GM18870 (cell line): ENCODE data around the gene CD37.

Experiments
- ATAC-seq: cut with Tn5 transposase; IDR thresholded peaks from one replicate; pipeline ENCODE4 v1.9.1; 2021; ENCODE audit warnings: moderate library complexity; ENCODE audit not compliant: unreplicated experiment

CD37 gene

GRCh38 chr19:49344505-49345423 lies 9.6 kb downstream of the CD37 start:
- no peak for ATAC-seq

GRCh38 chr19:49347191-49347590 lies 12.0 kb downstream of the CD37 start:
- ATAC-seq: no peak

DNA sequence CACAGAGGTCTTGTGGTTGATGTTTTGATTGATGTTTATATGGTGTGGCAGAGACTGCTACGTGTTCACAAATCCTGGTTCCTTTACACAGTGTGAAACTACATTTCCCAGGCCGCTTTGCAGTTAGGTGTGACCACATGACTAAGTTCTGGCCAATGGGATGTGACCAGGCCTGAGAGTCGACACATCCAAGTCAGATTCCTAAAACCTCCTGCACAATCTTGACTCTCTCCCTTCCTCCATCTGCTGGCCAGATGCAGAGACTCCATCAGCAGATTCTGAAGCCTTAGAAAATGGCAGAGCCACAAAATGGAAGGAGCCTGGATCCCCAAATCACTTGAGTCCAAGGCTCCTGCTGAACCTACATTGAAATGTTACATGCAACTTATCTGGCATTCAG lies 12.6 kb downstream of the CD37 start:
- no peak for ATAC-seq

DNA sequence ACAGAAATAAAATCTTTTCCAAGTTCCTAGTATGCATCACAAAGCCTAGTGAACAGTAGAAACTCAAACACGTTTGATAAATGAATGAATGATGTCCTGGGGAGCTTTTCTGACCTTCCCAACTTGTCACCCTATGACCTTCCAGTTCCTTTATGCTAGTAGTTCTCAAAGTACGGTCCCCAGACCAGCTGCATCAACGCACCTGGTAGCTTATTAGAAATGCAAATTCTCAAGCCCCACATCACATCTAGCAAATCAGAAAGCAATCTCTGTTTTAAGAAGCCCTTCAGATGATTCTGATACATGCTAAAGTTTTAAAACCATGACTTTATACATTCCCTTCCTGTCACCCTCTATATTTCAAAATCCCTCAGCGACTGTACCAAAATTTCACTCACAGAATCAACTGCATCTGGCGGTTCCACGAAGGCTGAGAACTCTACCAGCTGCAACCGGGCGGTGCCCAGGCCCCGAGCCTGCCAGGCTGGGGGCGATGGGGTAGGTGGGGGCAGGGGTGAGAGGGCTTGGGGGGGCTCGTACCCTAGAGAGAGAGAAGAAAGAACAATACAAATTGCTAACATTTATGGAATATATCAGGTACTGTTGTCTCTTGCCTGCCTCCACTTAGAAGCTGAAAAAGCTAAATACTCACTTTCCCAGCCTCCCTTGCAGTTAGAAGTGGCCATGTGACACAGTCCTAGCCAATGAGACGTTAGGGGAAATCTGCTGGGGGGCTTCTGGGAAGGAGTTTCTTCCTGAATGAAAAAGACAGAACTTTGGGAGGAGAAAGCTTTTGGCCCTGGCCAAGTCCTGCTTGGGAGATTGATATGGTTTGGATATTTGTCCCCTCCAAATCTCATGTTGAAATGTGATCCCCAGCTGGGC lies 13.3 kb downstream of the CD37 start:
- no peak for ATAC-seq

DNA sequence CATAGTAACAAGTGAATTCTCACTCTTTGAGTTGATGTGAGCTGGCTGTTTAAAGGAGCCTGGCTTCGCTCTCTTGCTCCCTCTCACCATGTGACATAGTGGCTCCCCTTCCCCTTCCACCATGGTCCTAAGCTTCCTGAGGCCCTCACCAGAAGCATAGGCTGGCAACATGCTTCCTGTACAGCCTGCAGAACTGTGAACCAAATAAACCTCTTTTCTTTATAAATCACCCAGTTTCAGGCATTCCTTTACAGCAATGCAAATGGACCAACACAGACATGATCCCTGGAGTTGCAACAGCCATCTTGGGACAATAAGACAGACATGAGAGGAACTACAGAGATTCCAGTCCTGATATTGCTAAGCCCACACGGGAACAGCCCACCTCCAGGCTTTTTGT lies 14.4 kb downstream of the CD37 start:
- ATAC-seq: no peak

DNA sequence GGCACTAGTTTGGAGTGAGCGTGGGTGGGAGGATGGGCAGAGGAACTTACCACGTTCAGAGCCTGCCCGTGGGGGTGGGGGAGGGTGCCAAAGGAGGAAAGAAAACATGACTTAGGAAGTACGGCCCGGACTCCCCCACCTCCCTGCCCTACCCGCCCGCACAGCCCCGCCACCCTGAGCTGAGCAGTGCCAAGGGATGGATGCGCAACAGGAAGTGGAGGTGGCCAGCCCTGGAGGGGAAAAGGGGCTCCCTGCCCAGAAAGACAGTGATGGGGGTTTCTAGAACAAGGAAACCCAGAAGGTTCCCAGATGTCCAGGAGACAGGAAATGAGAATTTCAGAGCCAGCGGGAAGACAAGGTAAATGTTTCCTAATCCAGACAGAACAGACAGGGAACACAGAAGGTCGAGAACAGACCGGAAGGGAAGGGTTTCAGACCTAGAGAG lies 20.7 kb downstream of the CD37 start:
- no peak for ATAC-seq

DNA sequence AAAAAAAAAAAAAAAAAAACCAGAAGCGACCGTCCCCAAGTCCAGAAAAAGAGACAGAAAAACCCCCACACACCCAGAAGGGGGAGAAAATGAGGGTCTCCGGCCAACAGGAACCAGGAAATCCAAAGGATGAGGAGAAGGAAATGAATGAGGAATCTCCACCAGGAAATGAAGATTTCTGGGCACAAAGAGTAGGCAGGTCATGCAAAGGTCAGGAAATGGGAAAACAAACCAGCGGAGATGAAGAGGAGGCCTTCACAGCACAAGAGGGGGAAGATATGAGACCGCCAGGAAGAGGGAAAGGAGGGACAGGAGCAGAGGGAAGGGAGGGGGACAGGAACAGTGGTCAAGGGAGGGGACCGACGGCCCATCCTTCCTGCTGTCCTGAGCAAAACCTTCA lies 21.2 kb downstream of the CD37 start:
- no peak for ATAC-seq

DNA sequence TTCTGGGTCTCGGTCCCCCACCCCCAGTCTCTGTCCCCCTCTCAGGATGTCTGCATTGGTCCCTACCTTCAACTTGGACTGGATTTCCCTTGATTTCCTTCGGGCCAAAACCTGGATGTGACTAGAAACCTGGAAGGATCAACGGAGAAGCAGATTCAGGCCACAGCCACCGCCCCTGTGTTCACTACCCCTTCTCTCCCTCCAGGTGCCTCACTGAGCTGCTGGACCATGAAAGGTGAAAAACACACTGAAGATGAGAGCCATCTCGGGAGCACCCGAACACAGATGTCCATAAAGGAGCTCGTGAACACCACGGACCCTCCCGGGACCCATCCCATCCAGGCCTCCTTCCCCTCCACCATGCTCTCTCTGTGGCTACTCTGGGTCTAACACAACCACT lies 22.0 kb downstream of the CD37 start:
- no peak for ATAC-seq

- ATAC-seq: no peak
These were observed 24.9 kb downstream of the CD37 start for GRCh38 chr19:49359851-49360820.

DNA sequence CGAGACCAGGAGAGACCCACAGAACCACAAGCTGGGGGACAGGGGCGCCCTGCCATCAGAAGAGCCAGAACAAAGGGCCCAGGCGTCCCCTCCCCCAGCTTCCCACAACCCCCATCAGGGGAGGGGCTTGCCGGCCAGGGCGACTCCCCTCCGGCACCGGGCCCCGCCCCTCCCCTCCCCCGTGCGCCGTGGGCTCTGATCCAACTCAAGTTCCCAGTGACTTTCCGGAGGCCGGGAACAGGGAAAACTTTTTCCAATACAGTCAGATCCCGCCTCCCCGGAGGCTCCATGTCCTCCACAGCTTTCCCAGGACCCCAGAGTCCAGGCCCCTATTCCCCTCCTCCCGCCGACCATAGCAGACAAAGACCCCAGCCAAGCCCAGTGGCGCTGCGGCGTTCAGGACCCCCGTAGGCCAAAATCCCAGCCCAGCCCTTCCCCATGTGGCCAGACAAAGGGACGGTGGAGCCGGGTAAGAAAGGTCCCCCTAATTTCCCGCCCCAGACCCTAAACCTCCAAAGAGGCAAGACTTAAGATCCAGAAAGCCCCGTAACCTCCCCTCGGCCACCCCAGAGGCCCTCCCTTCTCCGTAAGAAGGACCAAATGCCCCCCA lies 26.3 kb downstream of the CD37 start:
- ATAC-seq: no peak

DNA sequence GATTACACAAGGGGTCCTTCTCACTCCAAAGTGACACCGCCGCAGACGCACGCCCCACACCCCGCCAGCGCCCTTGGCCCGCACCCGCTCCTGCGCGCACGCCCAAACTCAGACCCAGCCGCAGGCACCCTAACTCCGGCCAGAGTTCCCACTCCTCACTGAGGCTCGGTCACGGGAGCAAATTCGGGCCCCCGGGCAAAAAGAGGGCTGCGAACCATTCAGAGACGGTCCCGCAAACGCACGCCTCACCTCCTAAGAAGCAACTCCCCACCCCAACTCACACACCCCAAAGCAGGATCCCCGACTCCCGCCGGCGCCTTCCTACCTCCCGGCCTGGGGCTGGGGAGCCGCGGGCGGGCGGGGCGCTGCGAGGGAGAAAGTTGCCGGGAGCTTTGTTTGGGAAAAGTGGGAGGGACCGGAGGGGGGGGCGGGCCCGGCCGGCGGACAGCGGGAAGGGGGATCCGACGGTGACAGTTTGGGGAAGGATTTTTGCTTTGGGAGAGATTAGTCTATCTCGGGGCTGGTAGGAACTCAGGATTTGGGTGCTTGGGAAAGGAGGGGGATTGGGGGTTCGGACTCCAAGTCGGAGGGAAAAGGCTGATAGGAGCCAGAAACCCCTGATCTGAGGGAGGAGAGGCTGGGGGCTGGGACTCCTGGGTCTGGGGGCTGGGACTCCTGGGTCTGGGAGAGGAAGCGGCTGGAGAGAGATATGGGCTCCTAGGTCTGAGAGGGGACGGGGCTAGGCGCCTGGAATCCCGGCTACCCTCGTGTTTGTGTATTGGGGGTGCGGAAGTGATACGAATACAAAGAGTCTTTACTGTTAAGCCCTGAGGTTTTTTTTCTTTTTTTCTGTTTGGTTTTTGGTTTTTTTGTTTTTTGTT lies 27.1 kb downstream of the CD37 start, which contains the start of gene TEAD2:
Gene TEAD2 (minus strand): TSS at position 369 of the 881 bp plus-strand sequence. CDS start 2,341 bp downstream, outside the sequence.
- ATAC-seq: no peak

- no peak for ATAC-seq
These were observed 27.7 kb downstream of the CD37 start for GRCh38 chr19:49362929-49363267.

DNA sequence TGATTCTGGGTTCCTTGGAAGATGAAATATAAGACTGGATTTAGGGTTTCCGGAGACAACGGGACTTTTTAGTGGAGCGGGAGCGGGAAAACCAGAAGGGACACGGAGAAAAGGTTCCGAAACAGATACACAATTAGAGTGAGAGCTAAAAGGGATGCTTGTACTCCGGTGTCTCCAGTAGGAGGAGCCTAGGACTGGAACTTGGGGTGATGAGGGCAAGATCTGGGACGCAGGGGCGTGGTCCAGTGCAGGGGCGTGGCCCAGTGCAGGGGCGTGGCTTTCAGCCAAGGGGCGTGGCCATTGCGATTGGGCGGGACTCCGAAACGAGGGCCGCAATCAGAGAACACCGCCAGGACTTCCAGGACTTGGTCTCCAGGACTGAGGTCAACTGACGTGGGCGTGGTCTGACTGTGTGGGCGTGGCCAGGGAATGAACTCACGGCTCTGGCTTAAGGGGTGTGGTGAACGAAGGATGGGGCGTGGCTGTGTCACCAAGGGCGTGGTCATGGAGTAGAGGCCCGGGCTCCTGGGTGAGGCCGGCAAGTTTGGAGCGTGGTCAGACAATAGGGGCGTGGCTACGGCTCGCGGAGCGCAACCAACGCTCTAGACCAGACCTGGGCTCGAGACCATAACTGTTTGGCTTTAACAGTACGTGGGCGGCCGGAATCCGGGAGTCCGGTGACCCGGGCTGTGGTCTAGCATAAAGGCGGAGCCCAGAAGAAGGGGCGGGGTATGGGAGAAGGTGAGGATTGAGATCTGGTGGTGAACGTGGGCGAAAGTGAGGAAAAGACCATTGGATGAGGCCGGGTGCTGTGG lies 28.3 kb downstream of the CD37 start, which contains the start of gene DKKL1:
Gene DKKL1 (plus strand): TSS at position 610 of the 815 bp plus-strand sequence. CDS start 122 bp downstream, at position 732.
- ATAC-seq: no peak

GRCh38 chr19:49364083-49364737 lies 29.0 kb downstream of the CD37 start:
- ATAC-seq: no peak

DNA sequence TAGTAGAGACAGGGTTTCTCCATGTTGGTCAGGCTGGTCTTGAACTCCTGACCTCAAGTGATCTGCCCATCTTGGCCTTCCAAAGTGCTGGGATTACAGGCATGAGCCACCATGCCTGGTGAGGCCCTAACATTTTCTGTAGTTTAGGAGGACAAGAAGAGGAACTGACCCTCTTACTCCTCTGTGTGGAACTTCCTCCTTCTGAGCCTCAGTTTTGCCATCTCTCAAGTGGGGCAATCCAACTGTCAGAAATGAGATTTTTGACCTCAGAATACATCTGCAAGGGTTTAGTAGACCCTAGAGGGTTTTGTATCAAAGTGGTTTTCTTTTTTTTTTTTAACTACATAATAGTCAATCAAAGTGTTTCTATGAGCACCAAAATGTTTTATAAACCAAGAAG lies 30.9 kb downstream of the CD37 start:
- ATAC-seq: no peak

DNA sequence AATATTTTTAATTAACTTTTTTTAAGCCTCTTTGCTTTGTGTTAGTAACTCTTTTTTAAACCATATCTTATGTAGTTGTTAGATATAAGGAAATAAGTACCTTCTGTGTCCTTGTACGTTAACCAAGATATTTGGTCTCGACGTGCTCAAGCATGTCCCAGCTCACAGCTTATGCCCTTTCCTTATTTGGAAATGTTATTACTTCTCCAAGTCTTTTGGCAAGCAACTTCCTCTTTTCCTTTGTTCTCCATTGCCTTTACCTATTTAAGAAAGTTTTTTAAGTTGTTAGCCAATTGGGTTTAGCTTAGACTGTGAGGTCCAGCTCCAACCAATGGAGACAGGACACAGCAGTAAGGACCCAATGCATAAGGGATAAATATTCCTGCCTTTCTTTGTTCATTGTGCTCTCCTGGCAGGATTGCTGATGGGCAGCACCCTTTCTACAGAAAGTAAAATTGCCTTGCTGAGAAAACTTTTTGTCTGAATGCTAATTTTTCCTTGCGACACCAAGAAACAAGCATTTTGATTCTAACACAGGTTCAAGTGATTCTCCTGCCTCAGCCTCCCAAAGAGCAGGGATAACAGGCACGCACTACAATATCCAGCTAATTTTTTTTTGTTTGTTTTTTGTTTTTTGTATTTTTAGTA lies 33.6 kb downstream of the CD37 start:
- no peak for ATAC-seq

- no peak for ATAC-seq
These were observed 36.0 kb downstream of the CD37 start for GRCh38 chr19:49371184-49371583.
